Chondrocyte (in vitro differentiated cells): ENCODE results near the gene CRMP1. TPM values are rescaled to one million over a fixed set of nuclear protein-coding genes. Genes with fewer than 3 reads are reported as not detected.

Experiments
- DNase-seq: peaks from one replicate; pipeline ENCODE4 v3.0.0; 2021; ENCODE audit warnings: mixed read lengths, low spot score
- H3K27ac Mint-ChIP-seq: one replicate; pipeline ENCODE4 v1.8.0; 2021; ENCODE audit warnings: mild to moderate bottlenecking, moderate library complexity, mixed read lengths; ENCODE audit not compliant: unreplicated experiment
- H3K27me3 Mint-ChIP-seq: 2 replicates; pipeline ENCODE4 v1.8.0; 2021; ENCODE audit warnings: low read depth, mixed read lengths
- H3K36me3 Mint-ChIP-seq: 2 replicates; pipeline ENCODE4 v1.8.0; 2021; ENCODE audit warnings: low read depth, mixed read lengths
- H3K4me1 Mint-ChIP-seq: 2 replicates; pipeline ENCODE4 v1.8.0; 2021; ENCODE audit warnings: low read depth, mild to moderate bottlenecking, mixed read lengths
- H3K4me3 Mint-ChIP-seq: one replicate; pipeline ENCODE4 v1.8.0; 2021; ENCODE audit warnings: mild to moderate bottlenecking, moderate library complexity, mixed read lengths; ENCODE audit not compliant: unreplicated experiment
- H3K9me3 Mint-ChIP-seq: 2 replicates; pipeline ENCODE4 v1.8.0; 2021; ENCODE audit warnings: low read depth, mixed read lengths
- CTCF ChIP-seq: fragments of 200-600 bp; sonication (generic); IDR thresholded peaks from 2 replicates; pipeline ENCODE4 v1.5.0; 2021; ENCODE audit warnings: antibody characterized with exemption, mild to moderate bottlenecking, moderate library complexity
- total RNA-seq: library from RNA; stranded (reverse); gene quantifications from 3 replicates; pipeline ENCODE4 v1.2.1, GENCODE V29; 2021

Gene CRMP1
- total RNA-seq, 1 donor from 2014 or later = 59.5 TPM

- Mint-ChIP-seq H3K4me1 (no peaks in the 10 kb centered on the region), H3K27me3 (peaks cover 38% of the 10 kb centered on the region), H3K27ac (no peak overlapping the region), H3K4me3 (no peak overlapping the region), H3K36me3 (no peaks in the 10 kb centered on the region), H3K9me3 (peaks cover 7% of the 10 kb centered on the region)
- no peak for DNase-seq
- no peak for TF ChIP-seq CTCF
Measured at GRCh38 chr4:5913454-5913853, 20.6 kb upstream of the CRMP1 start.

GRCh38 chr4:5912614-5913019, 19.7 kb upstream of the CRMP1 start:
- TF ChIP-seq CTCF = no peak
- Mint-ChIP-seq H3K9me3 (peaks cover 9% of the 10 kb centered on the region), H3K27ac (no peak overlapping the region), H3K27me3 (peaks cover 40% of the 10 kb centered on the region), H3K36me3 (peaks cover under 1% of the 10 kb centered on the region), H3K4me1 (no peaks in the 10 kb centered on the region), H3K4me3 (no peak overlapping the region)
- no peak for DNase-seq

GRCh38 chr4:5908876-5909427, 16.1 kb upstream of the CRMP1 start:
- peaks cover 13% of the 10 kb centered on the region for H3K9me3 Mint-ChIP-seq
- no peak for DNase-seq
- no peak for TF ChIP-seq CTCF
- H3K4me1 Mint-ChIP-seq = no peaks in the 10 kb centered on the region
- H3K27ac Mint-ChIP-seq = no peak overlapping the region
- no peak overlapping the region for H3K4me3 Mint-ChIP-seq
- peaks cover 8% of the 10 kb centered on the region for H3K36me3 Mint-ChIP-seq
- peaks cover 51% of the 10 kb centered on the region for H3K27me3 Mint-ChIP-seq

GRCh38 chr4:5906191-5906590, 13.3 kb upstream of the CRMP1 start:
- peaks cover 67% of the 10 kb centered on the region for H3K27me3 Mint-ChIP-seq
- no peak overlapping the region for H3K4me3 Mint-ChIP-seq
- no peaks in the 10 kb centered on the region for H3K4me1 Mint-ChIP-seq
- H3K9me3 Mint-ChIP-seq = peaks cover 13% of the 10 kb centered on the region
- TF ChIP-seq CTCF = no peak
- no peak for DNase-seq
- H3K27ac Mint-ChIP-seq = no peak overlapping the region
- H3K36me3 Mint-ChIP-seq = peaks cover 8% of the 10 kb centered on the region

GRCh38 chr4:5905714-5906113, 12.8 kb upstream of the CRMP1 start:
- H3K4me1 Mint-ChIP-seq = no peaks in the 10 kb centered on the region
- no peak overlapping the region for H3K4me3 Mint-ChIP-seq
- TF ChIP-seq CTCF = no peak
- DNase-seq = no peak
- no peak overlapping the region for H3K27ac Mint-ChIP-seq
- peaks cover 69% of the 10 kb centered on the region for H3K27me3 Mint-ChIP-seq
- peaks cover 8% of the 10 kb centered on the region for H3K36me3 Mint-ChIP-seq
- H3K9me3 Mint-ChIP-seq = peaks cover 13% of the 10 kb centered on the region
